ENCODE measurements around the gene GRAMD4. TPM values are rescaled to one million over a fixed set of nuclear protein-coding genes. Genes with fewer than 3 reads are reported as not detected.

Gene GRAMD4
- total RNA-seq, 1 experiment from 2014 or later, result 19.8 TPM

- H3K4me1 ChIP-seq (ENCODE audit: insufficient read depth, low read length), result no peaks in the 10 kb centered on the region; the same call in 1 of the 2 replicates
- no peak overlapping the region for H2BK5ac ChIP-seq (ENCODE audit: insufficient read length, low read length)
- H2BK12ac ChIP-seq (ENCODE audit: insufficient read length, low read depth, low read length), result no peak overlapping the region
- H2BK20ac ChIP-seq (ENCODE audit: low read depth, low read length, poor library complexity, severe bottlenecking), result no peak overlapping the region
- H3K9ac ChIP-seq (ENCODE audit: extremely low read depth, insufficient read length, low read length), result no peak overlapping the region
- no peak overlapping the region for H2BK120ac ChIP-seq (ENCODE audit: low read depth, low read length, poor library complexity, severe bottlenecking)
- H3K27me3 ChIP-seq (ENCODE audit: insufficient read depth, low read length), result no peaks in the 10 kb centered on the region
- no peak overlapping the region for H4K8ac ChIP-seq (replicated peaks; ENCODE audit: insufficient read length, low read depth, low read length)
- no peak overlapping the region for H3K18ac ChIP-seq (ENCODE audit: insufficient read length, low read depth, low read length)
- H3K14ac ChIP-seq (ENCODE audit: insufficient read depth, low read length), result no peak overlapping the region
- no peak overlapping the region for H3K23ac ChIP-seq (ENCODE audit: insufficient read length, low read depth, low read length)
- no peak overlapping the region for H3K56ac ChIP-seq (ENCODE audit: insufficient read length, low read depth, low read length)
- peaks cover 8% of the 10 kb centered on the region for H3K23me2 ChIP-seq (ENCODE audit: insufficient read length, low read depth, low read length, poor library complexity, severe bottlenecking)
- Mint-ChIP-seq H3K36me3 (ENCODE audit: insufficient read depth in 1 of 3, low read depth in 3 of 3) (no peaks in the 10 kb centered on the region), H3K4me3 (no peak overlapping the region), H3K9me3 (no peaks in the 10 kb centered on the region), H3K27ac (no peak overlapping the region; a peak in 2 of 7 replicates), H3K27me3 (ENCODE audit: low read depth) (peaks cover 25% of the 10 kb centered on the region), H3K4me1 (peaks cover 42 to 66% of the 10 kb centered on the region in 2 experiments)
- H2AK5ac ChIP-seq (ENCODE audit: insufficient read length, low read length), result no peak overlapping the region
- H3K79me1 ChIP-seq (ENCODE audit: insufficient read depth, low read depth, low read length, poor library complexity, severe bottlenecking), result no peaks in the 10 kb centered on the region
- no peaks in the 10 kb centered on the region for H4K20me1 ChIP-seq (ENCODE audit: control insufficient read depth, insufficient read depth, insufficient read length)
- no peak overlapping the region for H2BK15ac ChIP-seq (ENCODE audit: low read depth, low read length)
- no peak overlapping the region for H3K4me2 ChIP-seq (ENCODE audit: insufficient read depth, insufficient read length, low read length)
- WGBS (ENCODE audit: extremely low coverage, insufficient read length, low lambda C conversion rate), result no CpG with 5 or more reads among the region's 13 CpGs
- no peak for TF ChIP-seq CTCF (conservative IDR thresholded peaks at IDR 0.05)
- no peaks in the 10 kb centered on the region; the same call in 1 of the 2 replicates for H3K79me2 ChIP-seq (ENCODE audit: insufficient read depth, low read length)
- H4K91ac ChIP-seq (ENCODE audit: insufficient read length, low read depth, low read length), result no peak overlapping the region
- H3T11ph ChIP-seq (ENCODE audit: low read length), result no peak overlapping the region
- no peak overlapping the region for H3K4ac ChIP-seq (ENCODE audit: low read depth, low read length)
- H2AFZ ChIP-seq (ENCODE audit: low read length), result no peak overlapping the region
- H4K5ac ChIP-seq (ENCODE audit: insufficient read length, low read depth, low read length), result no peak overlapping the region
- no peak for DNase-seq
- no peak overlapping the region for H3K27ac ChIP-seq (ENCODE audit: insufficient read length, low read depth, low read length)
- no peaks in the 10 kb centered on the region for H3K9me3 ChIP-seq (ENCODE audit: control insufficient read depth, low read depth, low read length)
Observed at GRCh38 chr22:46580940-46581537, 39.1 kb upstream of the GRAMD4 start.

All from H9 (cell line).